GM18502 (cell line): ENCODE data around the gene ZFYVE9.
"Not testable (repeated sequence)": the region's sequence is repeated elsewhere in the genome, so short reads cannot be mapped to it uniquely, and the experiment has no call there.

Source experiments
- ATAC-seq: cut with Tn5 transposase; IDR thresholded peaks from one replicate; pipeline ENCODE4 v1.9.1; 2021; ENCODE audit warnings: mild to moderate bottlenecking; ENCODE audit not compliant: unreplicated experiment, poor library complexity

Gene ZFYVE9

DNA sequence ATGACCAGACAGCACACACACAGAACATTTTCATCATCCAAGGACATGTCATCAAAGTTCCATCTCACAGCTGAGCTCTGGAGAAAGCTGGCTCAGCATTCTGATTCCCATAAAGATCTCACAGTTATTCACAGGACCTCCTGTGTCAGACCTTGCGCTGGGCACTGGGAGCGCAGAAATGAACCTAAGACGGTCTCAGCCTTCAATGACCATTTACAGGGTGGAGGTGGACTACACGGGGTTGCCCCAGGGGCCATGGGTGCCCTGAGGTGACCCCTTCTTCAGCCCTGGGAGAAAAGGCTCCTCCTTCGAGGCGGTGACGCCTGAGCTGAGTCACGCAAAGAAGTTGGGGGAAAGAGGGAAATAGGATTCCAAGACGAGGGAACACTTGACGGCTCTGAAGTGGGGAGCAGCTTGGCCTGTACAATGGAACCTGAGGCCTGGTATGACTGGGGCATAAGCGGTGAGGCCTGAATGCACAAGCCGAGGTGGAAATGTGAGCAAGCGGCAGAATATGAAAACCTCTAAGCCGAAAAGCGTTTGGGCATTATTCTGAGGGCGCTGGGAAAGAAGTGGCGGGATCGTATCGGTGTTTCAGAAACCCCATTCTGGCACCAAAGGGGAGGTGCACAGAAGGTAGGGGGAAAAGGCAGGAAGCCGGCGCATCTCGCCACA is 223.3 kb downstream of the ZFYVE9 start:
- ATAC-seq: no peak

- peak; percentile 92 for ATAC-seq
Measured at GRCh38 chr1:52365746-52366516, 224.0 kb downstream of the ZFYVE9 start, which contains the start of gene CC2D1B. Gene CC2D1B (minus strand): TSS chr1:52366205. CDS start chr1:52364620, 1,585 bp downstream.

DNA sequence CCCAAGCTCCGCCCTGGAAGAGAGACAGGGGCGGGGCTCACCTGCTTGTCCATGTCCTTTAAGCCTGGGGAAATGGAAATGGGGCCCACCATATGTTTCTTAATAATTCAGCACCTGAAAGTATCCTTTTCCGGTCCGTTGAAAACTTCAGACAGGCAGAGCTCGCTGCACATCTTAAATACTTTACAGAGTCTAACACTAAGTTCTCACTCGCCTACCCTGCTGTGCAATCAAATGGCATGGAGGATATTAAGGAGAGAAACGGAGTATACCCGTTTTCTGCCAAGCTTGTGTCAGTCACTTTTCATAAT is 224.6 kb downstream of the ZFYVE9 start:
- ATAC-seq: no peak

DNA sequence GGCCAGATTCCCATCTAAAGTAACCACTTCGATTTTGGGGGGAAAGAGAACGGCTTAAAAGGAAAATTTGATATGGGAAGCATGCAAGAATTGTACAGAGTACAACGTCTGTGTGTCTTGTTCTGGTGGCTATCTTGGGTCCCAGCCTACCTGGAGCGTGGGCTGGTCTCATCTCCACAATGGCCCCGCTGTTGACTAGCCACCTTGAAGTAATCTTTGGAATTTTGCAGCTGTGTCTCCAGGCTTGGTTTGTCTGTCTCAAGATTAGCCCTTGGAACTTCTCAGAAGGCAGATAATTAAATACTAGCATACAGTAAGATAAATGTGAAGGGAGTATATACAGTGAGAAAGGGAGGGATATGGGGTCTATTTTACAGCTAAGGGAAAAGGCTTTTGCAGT is 225.4 kb downstream of the ZFYVE9 start:
- ATAC-seq: no peak

DNA sequence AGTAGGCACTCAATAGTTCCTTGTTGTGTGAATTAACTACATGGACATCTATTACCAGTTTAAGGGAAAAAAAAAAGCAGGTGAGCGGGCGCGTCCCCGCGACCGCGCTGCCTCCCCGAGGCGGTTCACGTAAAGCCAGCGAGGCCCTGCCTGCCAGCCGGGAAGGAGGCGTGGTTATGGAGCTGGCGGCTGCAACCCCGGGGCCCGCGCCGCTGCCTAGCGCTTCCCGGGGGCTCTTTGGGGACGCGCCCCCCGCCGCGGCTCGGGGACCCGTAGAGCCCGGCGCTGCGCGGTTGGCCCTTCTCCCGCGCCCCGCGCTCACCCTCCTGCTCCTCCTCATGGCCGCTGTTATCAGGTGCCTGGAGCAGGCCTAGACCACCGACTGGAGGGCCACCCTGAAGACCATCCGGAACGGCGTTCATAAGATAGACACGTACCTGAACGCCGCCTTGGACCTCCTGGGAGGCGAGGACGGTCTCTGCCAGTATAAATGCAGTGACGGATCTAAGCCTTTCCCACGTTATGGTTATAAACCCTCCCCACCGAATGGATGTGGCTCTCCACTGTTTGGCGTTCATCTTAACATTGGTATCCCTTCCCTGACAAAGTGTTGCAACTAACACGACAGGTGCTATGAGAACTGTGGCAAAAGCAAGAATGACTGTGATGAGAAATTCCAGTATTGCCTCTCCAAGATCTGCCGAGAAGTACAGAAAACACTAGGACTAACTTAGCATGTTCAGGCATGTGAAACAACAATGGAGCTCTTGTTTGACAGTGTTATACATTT is 226.7 kb downstream of the ZFYVE9 start:
- ATAC-seq: peak; percentile 25

DNA sequence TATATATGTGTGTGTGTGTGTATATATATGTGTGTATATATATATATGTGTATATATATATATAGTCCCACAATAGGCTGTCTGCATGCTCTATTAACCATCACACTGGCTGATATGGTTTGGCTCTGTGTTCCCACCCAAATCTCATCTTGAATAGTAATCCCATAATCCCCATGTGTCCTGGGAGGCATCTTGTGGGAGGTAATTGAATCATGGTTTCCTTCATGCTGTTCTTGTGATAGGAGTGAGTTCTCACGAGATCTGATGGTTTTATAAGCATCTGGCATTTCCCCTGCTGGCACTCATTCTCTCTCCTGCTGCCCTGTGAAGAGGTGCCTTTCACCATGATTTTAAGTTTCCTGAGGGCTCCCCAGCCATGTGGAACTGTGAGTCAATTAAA is 228.0 kb downstream of the ZFYVE9 start:
- not testable (repeated sequence) for ATAC-seq

GRCh38 chr1:52385376-52385775 is 243.5 kb downstream of the ZFYVE9 start:
- no peak for ATAC-seq

DNA sequence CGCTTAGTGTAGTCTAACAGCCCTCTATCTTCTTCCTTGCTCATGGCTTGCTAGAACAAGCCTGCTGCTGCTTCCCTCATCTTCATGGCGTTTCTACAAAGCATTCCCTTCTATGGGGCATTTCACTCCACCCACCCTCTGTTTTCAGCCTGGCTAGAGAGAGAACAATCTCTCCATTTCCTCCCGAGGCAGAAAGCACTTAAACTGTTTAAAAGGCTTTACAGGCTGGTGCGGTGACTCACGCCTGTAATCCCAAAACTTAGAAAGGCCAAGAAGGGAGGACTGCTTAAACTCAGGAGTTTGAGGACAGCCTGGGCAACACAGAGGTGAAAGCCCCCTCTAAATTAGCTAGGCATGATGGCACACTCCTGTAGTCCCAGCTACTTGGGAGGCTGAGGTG is 244.6 kb downstream of the ZFYVE9 start:
- ATAC-seq: no peak

- no peak for ATAC-seq
Measured at GRCh38 chr1:52393174-52393573, 251.3 kb downstream of the ZFYVE9 start.
